ENCODE measurements around the gene EPS15.
A peak's percentile ranks its signal among the peaks of the same experiment; 100 is the strongest.

Gene EPS15

GRCh38 chr1:51346086-51346942 lies 172.8 kb downstream of the EPS15 start:
- no peak overlapping the region; the same call in 1 of the 2 replicates for H3K27ac ChIP-seq
- TF ChIP-seq CTCF (conservative IDR thresholded peaks at IDR 0.05), result no peak

- no peak for TF ChIP-seq CTCF (conservative IDR thresholded peaks at IDR 0.05)
- H3K27ac ChIP-seq, result no peak overlapping the region
Measured at GRCh38 chr1:51345300-51345687, 173.8 kb downstream of the EPS15 start.

- TF ChIP-seq CTCF (conservative IDR thresholded peaks at IDR 0.05), result peak; percentile 59
- H3K27ac ChIP-seq, result peak overlapping the region; percentile 38; the same call in 1 of the 2 replicates
Measured at GRCh38 chr1:51344602-51345299, 174.3 kb downstream of the EPS15 start.

DNA sequence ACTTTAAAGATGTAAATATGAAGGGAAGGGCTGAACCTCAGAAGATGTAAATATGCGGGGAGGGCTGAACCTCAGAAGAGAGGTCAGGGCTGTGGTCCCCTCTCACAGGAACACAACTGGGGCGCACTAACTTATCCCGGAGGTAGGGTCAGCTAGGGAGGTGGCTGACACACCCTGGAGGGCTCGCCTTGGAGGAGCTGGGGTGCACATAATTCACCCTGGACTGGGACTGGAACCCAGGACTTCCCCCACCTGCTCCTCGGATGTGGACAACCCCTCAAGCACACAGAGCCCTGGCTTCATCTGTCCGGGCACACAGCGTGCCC lies 174.8 kb downstream of the EPS15 start:
- TF ChIP-seq CTCF (conservative IDR thresholded peaks at IDR 0.05), result no peak
- H3K27ac ChIP-seq, result no peak overlapping the region; the same call in 1 of the 2 replicates

- H3K27ac ChIP-seq, result no peak overlapping the region
- no peak for TF ChIP-seq CTCF (conservative IDR thresholded peaks at IDR 0.05)
Measured at GRCh38 chr1:51343624-51344023, 175.4 kb downstream of the EPS15 start.

GRCh38 chr1:51342591-51343206 lies 176.4 kb downstream of the EPS15 start:
- no peak for TF ChIP-seq CTCF (conservative IDR thresholded peaks at IDR 0.05)
- no peak overlapping the region for H3K27ac ChIP-seq

DNA sequence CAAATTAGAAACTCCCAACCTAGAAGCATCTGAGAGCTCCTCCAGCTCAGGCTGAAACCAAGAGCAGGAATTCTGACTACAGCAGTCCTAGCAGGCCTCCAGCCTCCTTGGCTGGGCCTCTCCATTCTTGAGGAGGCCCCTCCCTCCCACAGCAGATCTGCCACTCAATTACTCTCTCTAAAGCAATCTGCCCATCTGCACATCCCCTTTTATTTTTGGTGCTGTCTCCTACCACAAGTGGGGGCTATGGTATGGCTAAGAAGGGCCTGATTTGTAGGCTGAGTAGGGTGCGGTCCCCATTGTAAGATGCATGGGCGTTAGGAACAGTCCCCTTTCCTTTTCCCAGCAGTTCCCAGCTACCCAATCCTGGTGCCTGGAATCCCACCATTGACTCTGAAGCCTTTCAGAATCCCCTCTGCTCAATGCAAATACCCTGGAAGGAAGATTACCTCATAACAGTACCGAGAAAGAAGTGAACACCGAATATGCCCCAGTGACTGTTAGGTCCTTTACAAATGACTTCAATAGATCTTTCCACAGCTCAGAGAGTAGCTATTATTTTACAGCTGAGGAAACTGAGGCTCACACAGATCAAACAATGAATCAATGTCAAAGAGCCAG lies 177.1 kb downstream of the EPS15 start:
- H3K27ac ChIP-seq, result no peak overlapping the region
- TF ChIP-seq CTCF (conservative IDR thresholded peaks at IDR 0.05), result no peak
